Gastrocnemius medialis (tissue), 4 donors: ENCODE measurements around the gene GIPC3. TPM values are rescaled to one million over a fixed set of nuclear protein-coding genes. Genes with fewer than 3 reads are reported as not detected.

ENCODE experiments used
- ATAC-seq, 2 donors: fragments of 150-250 bp; one replicate each; pipeline ENCODE4 v1.9.1; 2016
- DNase-seq, 2 donors: peaks; one replicate each; pipeline ENCODE4 v3.0.0-alpha.2; 2019
- H3K27ac ChIP-seq, 4 donors: fragments of 200-600 bp; sonication (generic); 1 replicate in 1 of 4; 2 replicates in 3 of 4; pipeline ENCODE4 v1.5.1; 2016 to 2018; ENCODE audit warnings: mild to moderate bottlenecking in 2 of 4, moderate library complexity in 1 of 4
- H3K27me3 ChIP-seq, 3 donors: fragments of 200-600 bp; sonication (generic) in 2 of 3; 1 replicate in 1 of 3; 2 replicates in 2 of 3; pipeline versions ENCODE4 v1.5.1 to v1.6.0; 2016 to 2019; ENCODE audit warnings: mild to moderate bottlenecking in 1 of 3, moderate library complexity in 1 of 3
- H3K36me3 ChIP-seq, 2 donors: fragments of 200-600 bp; sonication (generic) in 1 of 2; one replicate each; pipeline ENCODE4 v1.5.1; 2017 to 2018
- H3K4me1 ChIP-seq, 2 donors: fragments of 200-600 bp; sonication (generic) in 1 of 2; one replicate each; pipeline ENCODE4 v1.5.1; 2016 to 2017; ENCODE audit warnings: mild to moderate bottlenecking in 2 of 2
- H3K4me3 ChIP-seq, 4 donors: fragments of 200-600 bp; sonication (generic) in 3 of 4; 1 replicate in 1 of 4; 2 replicates in 3 of 4; pipeline ENCODE4 v1.5.1; 2016 to 2019; ENCODE audit warnings: mild to moderate bottlenecking in 2 of 4
- H3K9me3 ChIP-seq, 3 donors: fragments of 200-600 bp; sonication (generic) in 2 of 3; 1 replicate in 1 of 3; 2 replicates in 2 of 3; pipeline ENCODE4 v1.5.1; 2016 to 2019
- CTCF ChIP-seq, 5 experiments: fragments of 450-650 bp in 3 of 5; fragments of 200-600 bp in 2 of 5; sonication (generic) in 2 of 5; IDR thresholded peaks in 4 of 5; conservative IDR thresholded peaks in 1 of 5; 1 replicate in 4 of 5; 2 replicates in 1 of 5; pipeline ENCODE4 v1.5.1; 2016 to 2019; ENCODE audit warnings: antibody characterized with exemption in 5 of 5, mild to moderate bottlenecking in 3 of 5, moderate library complexity in 3 of 5
- POLR2A ChIP-seq, 2 donors: fragments of 450-650 bp; IDR thresholded peaks; one replicate each; pipeline ENCODE4 v1.6.1; 2017; ENCODE audit warnings: antibody characterized with exemption in 2 of 2, mild to moderate bottlenecking in 2 of 2, moderate library complexity in 2 of 2
- in situ Hi-C, 4 donors: fragments of 200-750 bp; cut with MboI; loops; one replicate each; pipeline versions ENCODE4 v1.15.0 to v1.8.0; 2017; ENCODE audit warnings: low sequenced_read_pairs in 4 of 4
- intact Hi-C: fragments of 100-400 bp; cut with DNase I; formaldehyde crosslinking; loops from one replicate; pipeline ENCODE4 v1.15.1; 2023; ENCODE audit warnings: low total_unique reads
- total RNA-seq, 4 donors: library from RNA; depleted of rRNA; stranded (reverse); fragments of >200 nt; gene quantifications; one replicate each; pipeline versions ENCODE4 v1.1.0 to v1.2.3, GENCODE V29; 2016

Gene GIPC3
- total RNA-seq, 4 donors from 2014 or later = 0.15 to 1.1 (median 0.33) TPM

- no peak for DNase-seq
- in situ Hi-C loops (no loop called here), intact Hi-C loops (no loop called here)
- Histone ChIP-seq H3K27ac (no peak overlapping the region), H3K9me3 (no peaks in the 10 kb centered on the region), H3K27me3 (peaks cover 12 to 15% (median 15%) of the 10 kb centered on the region in 3 donors), H3K36me3 (no peaks in the 10 kb centered on the region), H3K4me3 (no peak overlapping the region), H3K4me1 (peaks cover 10 to 11% of the 10 kb centered on the region in 2 donors)
- TF ChIP-seq CTCF (IDR thresholded peaks at IDR 0.05 in 4 of 5, conservative IDR thresholded peaks at IDR 0.05 in 1 of 5) = no peak
- no peak for TF ChIP-seq POLR2A (IDR thresholded peaks at IDR 0.05)
- ATAC-seq = no peak
Measured at GRCh38 chr19:3589439-3589838, 4.2 kb downstream of the GIPC3 start.

- in situ Hi-C loops = no loop called here
Measured at GRCh38 chr19:3589949-3590348, 4.7 kb downstream of the GIPC3 start.

GRCh38 chr19:3590991-3591659 is 5.8 kb downstream of the GIPC3 start:
- in situ Hi-C loops = no loop called here
- ATAC-seq = no peak
- H3K9me3 ChIP-seq = no peaks in the 10 kb centered on the region
- DNase-seq = no peak
- intact Hi-C loops = no loop called here
- peaks cover 3 to 7% (median 6%) of the 10 kb centered on the region in 3 donors for H3K27me3 ChIP-seq
- H3K4me1 ChIP-seq = peaks cover 5 to 10% of the 10 kb centered on the region in 2 donors
- no peak for TF ChIP-seq CTCF (IDR thresholded peaks at IDR 0.05 in 4 of 5, conservative IDR thresholded peaks at IDR 0.05 in 1 of 5)
- no peak for TF ChIP-seq POLR2A (IDR thresholded peaks at IDR 0.05)
- H3K36me3 ChIP-seq = no peaks in the 10 kb centered on the region
- H3K27ac ChIP-seq = no peak overlapping the region
- H3K4me3 ChIP-seq = no peak overlapping the region

More at GRCh38 chr19:3589949-3590348, 4.7 kb downstream of the GIPC3 start:
- no peak for ATAC-seq
- Histone ChIP-seq H3K27me3 (peaks cover 10 to 15% (median 15%) of the 10 kb centered on the region in 3 donors), H3K36me3 (no peaks in the 10 kb centered on the region), H3K4me1 (peaks cover 10 to 11% of the 10 kb centered on the region in 2 donors), H3K9me3 (no peaks in the 10 kb centered on the region), H3K27ac (no peak overlapping the region), H3K4me3 (no peak overlapping the region)
- intact Hi-C loops = no loop called here
- TF ChIP-seq POLR2A (IDR thresholded peaks at IDR 0.05) (no peak), CTCF (IDR thresholded peaks at IDR 0.05 in 4 of 5, conservative IDR thresholded peaks at IDR 0.05 in 1 of 5) (no peak)
- DNase-seq = no peak

GRCh38 chr19:3591876-3592613 is 6.8 kb downstream of the GIPC3 start:
- ATAC-seq (no peak), DNase-seq (no peak)
- Histone ChIP-seq H3K4me1 (peaks cover 3 to 4% of the 10 kb centered on the region in 2 donors), H3K4me3 (no peak overlapping the region), H3K9me3 (no peaks in the 10 kb centered on the region), H3K27ac (no peak overlapping the region), H3K27me3 (peaks cover 0 to 2% (median 0%) of the 10 kb centered on the region in 3 donors), H3K36me3 (no peaks in the 10 kb centered on the region)
- intact Hi-C loops (no loop called here), in situ Hi-C loops (no loop called here)
- no peak for TF ChIP-seq CTCF (IDR thresholded peaks at IDR 0.05 in 4 of 5, conservative IDR thresholded peaks at IDR 0.05 in 1 of 5)
- no peak for TF ChIP-seq POLR2A (IDR thresholded peaks at IDR 0.05)
